Mesenchymal stem cell (in vitro differentiated cells and primary cell): ENCODE data around the gene PRR4. TPM values are rescaled to one million over a fixed set of nuclear protein-coding genes. Genes with fewer than 3 reads are reported as not detected.

Source experiments
- DNase-seq: peaks from one replicate; pipeline ENCODE4 v3.0.0-alpha.2; 2013
- H2AFZ ChIP-seq: one replicate; pipeline ENCODE4 v1.6.1; 2013; ENCODE audit warnings: low read depth, mild to moderate bottlenecking, control low read depth, inconsistent platforms, low read length, moderate library complexity
- H2AK5ac ChIP-seq: 2 replicates; pipeline ENCODE4 v1.6.1; 2013; ENCODE audit warnings: low read length, moderate library complexity, mild to moderate bottlenecking, inconsistent platforms; ENCODE audit not compliant: severe bottlenecking
- H2BK120ac ChIP-seq: one replicate; pipeline ENCODE4 v1.6.1; 2013; ENCODE audit warnings: low read depth, mild to moderate bottlenecking, inconsistent platforms, low read length, moderate library complexity
- H2BK12ac ChIP-seq, 2 experiments: one replicate each; pipeline ENCODE4 v1.6.1; 2013; ENCODE audit warnings: inconsistent platforms in 2 of 2, low read length in 2 of 2, mild to moderate bottlenecking in 2 of 2, moderate library complexity in 2 of 2, control low read depth in 1 of 2
- H2BK15ac ChIP-seq: one replicate; pipeline ENCODE4 v1.6.1; 2013; ENCODE audit warnings: mild to moderate bottlenecking, low read depth, inconsistent platforms; ENCODE audit not compliant: poor library complexity, severe bottlenecking
- H2BK5ac ChIP-seq: 2 replicates; pipeline ENCODE4 v1.6.1; 2013; ENCODE audit warnings: low read depth, mild to moderate bottlenecking, low read length, control low read depth, inconsistent platforms; ENCODE audit not compliant: poor library complexity, severe bottlenecking
- H3K14ac ChIP-seq, 2 experiments: one replicate each; pipeline ENCODE4 v1.6.1; 2013; ENCODE audit warnings: inconsistent platforms in 2 of 2, low read length in 2 of 2, control low read depth in 1 of 2, mild to moderate bottlenecking in 1 of 2, moderate library complexity in 1 of 2
- H3K18ac ChIP-seq, 2 experiments: one replicate each; pipeline ENCODE4 v1.6.1; 2013; ENCODE audit warnings: inconsistent platforms in 2 of 2, low read length in 2 of 2, control low read depth in 1 of 2, low read depth in 1 of 2, mild to moderate bottlenecking in 1 of 2
- H3K23ac ChIP-seq, 2 experiments: one replicate each; pipeline ENCODE4 v1.6.1; 2013; ENCODE audit warnings: inconsistent platforms in 2 of 2, low read length in 2 of 2, mild to moderate bottlenecking in 2 of 2, moderate library complexity in 2 of 2, control low read depth in 1 of 2
- H3K27ac ChIP-seq: 2 replicates; pipeline ENCODE4 v1.5.1; 2013; ENCODE audit warnings: mild to moderate bottlenecking, moderate library complexity, low read length, control low read depth, inconsistent platforms; ENCODE audit not compliant: poor library complexity, severe bottlenecking
- H3K27me3 ChIP-seq, 2 experiments: 2 replicates each; pipeline versions ENCODE4 v1.6.1 to v1.7.0; 2013; ENCODE audit warnings: low read length in 2 of 2, mild to moderate bottlenecking in 2 of 2, moderate library complexity in 2 of 2, control low read depth in 1 of 2, inconsistent platforms in 1 of 2; ENCODE audit not compliant: control insufficient read depth in 1 of 2, insufficient read depth in 1 of 2
- H3K36me3 ChIP-seq, 2 experiments: 2 replicates each; pipeline versions ENCODE4 v1.6.1 to v1.7.0; 2013; ENCODE audit warnings: low read length in 2 of 2, control low read depth in 1 of 2, inconsistent platforms in 1 of 2, low read depth in 1 of 2, mild to moderate bottlenecking in 1 of 2; ENCODE audit not compliant: insufficient read depth in 2 of 2, control insufficient read depth in 1 of 2
- H3K4ac ChIP-seq, 2 experiments: one replicate each; pipeline ENCODE4 v1.6.1; 2013; ENCODE audit warnings: inconsistent platforms in 2 of 2, low read length in 2 of 2, mild to moderate bottlenecking in 2 of 2, moderate library complexity in 2 of 2, control low read depth in 1 of 2, low read depth in 1 of 2
- H3K4me1 ChIP-seq: 2 replicates; pipeline ENCODE4 v1.6.1; 2013; ENCODE audit warnings: low read depth, low read length, control low read depth; ENCODE audit not compliant: control insufficient read depth, insufficient read depth
- H3K4me2 ChIP-seq: 2 replicates; pipeline ENCODE4 v1.6.1; 2013; ENCODE audit warnings: low read length, mild to moderate bottlenecking, inconsistent platforms; ENCODE audit not compliant: poor library complexity, severe bottlenecking
- H3K4me3 ChIP-seq, 2 experiments: 2 replicates each; pipeline versions ENCODE4 v1.5.1 to v1.7.0; 2013; ENCODE audit warnings: low read length in 2 of 2, mild to moderate bottlenecking in 2 of 2, control low read depth in 1 of 2, low read depth in 1 of 2; ENCODE audit not compliant: insufficient read depth in 1 of 2
- H3K79me1 ChIP-seq: replicated peaks from 2 replicates; pipeline ENCODE4 v1.6.1; 2013; ENCODE audit warnings: mild to moderate bottlenecking, control low read depth, low read length, inconsistent platforms; ENCODE audit not compliant: poor library complexity, severe bottlenecking
- H3K9ac ChIP-seq: 2 replicates; pipeline ENCODE4 v1.7.0; 2013; ENCODE audit warnings: mild to moderate bottlenecking, low read length, moderate library complexity
- H3K9me3 ChIP-seq: 2 replicates; pipeline ENCODE4 v1.7.0; 2013; ENCODE audit warnings: mild to moderate bottlenecking, low read length; ENCODE audit not compliant: control insufficient read depth
- H4K8ac ChIP-seq: one replicate; pipeline ENCODE4 v1.6.1; 2013; ENCODE audit warnings: inconsistent platforms, mild to moderate bottlenecking, low read length, moderate library complexity
- H4K91ac ChIP-seq: one replicate; pipeline ENCODE4 v1.6.1; 2013; ENCODE audit warnings: mild to moderate bottlenecking, low read length, inconsistent platforms
- WGBS: methylation state at CpG from one replicate; pipeline ENCODE4 v1.1.7; 2013; ENCODE audit warnings: mixed read lengths; 5-methylcytosine and 5-hydroxymethylcytosine counted together
- small RNA-seq: library from polyadenylated mRNA; stranded (forward); fragments of <200 nt; extraction: miRNeasy Mini kit (QIAGEN cat#:217004); gene quantifications from one replicate; pipeline ENCODE3, GENCODE V24; 2013; ENCODE audit warnings: low read depth

The PRR4 gene

GRCh38 chr12:10807186-10807585 lies 42.1 kb downstream of the PRR4 start, which contains the start of gene TAS2R8:
TSS of gene TAS2R8 (minus strand) at chr12:10807286. CDS start at chr12:10806980, 306 bp downstream.
- Histone ChIP-seq H2BK15ac (no peak within 1 kb of the TSS), H3K79me1 (no peaks in the 10 kb centered on the region), H3K4ac (no peak within 1 kb of the TSS), H3K18ac (no peak within 1 kb of the TSS), H2AK5ac (no peak within 1 kb of the TSS), H2BK5ac (no peak within 1 kb of the TSS), H2BK12ac (no peak within 1 kb of the TSS), H3K23ac (no peak within 1 kb of the TSS), H3K4me1 (no peaks in the 10 kb centered on the region), H4K91ac (no peak within 1 kb of the TSS), H3K27me3 (no peaks in the 10 kb centered on the region), H3K9me3 (no peaks in the 10 kb centered on the region), H3K4me2 (no peak within 1 kb of the TSS), H3K27ac (no peak within 1 kb of the TSS), H3K36me3 (no peaks in the 10 kb centered on the region), H2BK120ac (no peak within 1 kb of the TSS), H3K4me3 (no peak within 1 kb of the TSS), H3K14ac (no peak within 1 kb of the TSS), H2AFZ (no peak within 1 kb of the TSS), H3K9ac (no peak within 1 kb of the TSS), H4K8ac (no peak within 1 kb of the TSS)
- no CpG with 5 or more reads among the region's 1 CpG for WGBS
- no peak for DNase-seq

DNA sequence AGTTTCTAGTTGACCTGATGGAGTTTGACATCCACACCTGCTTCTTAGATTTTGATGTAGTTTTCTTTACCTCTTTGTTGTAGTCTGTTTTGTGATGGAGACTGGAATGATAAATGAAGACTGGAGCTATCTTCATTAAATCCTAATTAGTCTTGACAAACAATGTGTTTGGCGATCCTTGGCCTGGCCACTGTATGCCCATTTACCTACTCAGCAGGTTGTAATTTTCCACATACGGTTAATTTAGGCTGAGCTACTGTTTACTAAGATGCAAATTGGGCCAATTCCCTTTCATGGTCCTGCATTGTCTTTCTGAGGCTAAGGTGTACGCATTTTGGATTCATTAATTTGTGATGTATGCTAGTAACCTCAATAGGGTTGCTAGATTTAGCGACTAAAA lies 46.7 kb downstream of the PRR4 start, which contains the start of gene TAS2R7:
Gene TAS2R7, minus strand, starts transcription at position 41 of the 400 bp plus-strand sequence. CDS start 57 bp downstream, outside the sequence.
- Histone ChIP-seq H4K8ac (no peak within 1 kb of the TSS), H3K9me3 (no peaks in the 10 kb centered on the region), H3K4me2 (no peak within 1 kb of the TSS), H2BK120ac (no peak within 1 kb of the TSS), H3K4ac (no peak within 1 kb of the TSS), H4K91ac (no peak within 1 kb of the TSS), H3K27me3 (peaks cover 0 to 5% of the 10 kb centered on the region in 2 experiments), H3K79me1 (no peaks in the 10 kb centered on the region), H3K36me3 (no peaks in the 10 kb centered on the region), H2AK5ac (no peak within 1 kb of the TSS), H2BK15ac (no peak within 1 kb of the TSS), H3K4me1 (no peaks in the 10 kb centered on the region), H2BK12ac (no peak within 1 kb of the TSS), H2BK5ac (no peak within 1 kb of the TSS), H3K9ac (no peak within 1 kb of the TSS), H3K4me3 (no peak within 1 kb of the TSS), H2AFZ (no peak within 1 kb of the TSS), H3K18ac (no peak within 1 kb of the TSS), H3K23ac (no peak within 1 kb of the TSS), H3K14ac (no peak within 1 kb of the TSS), H3K27ac (no peak within 1 kb of the TSS)
- no peak for DNase-seq
- 89% methylated on average over 3 of the region's 4 CpGs for WGBS

DNA sequence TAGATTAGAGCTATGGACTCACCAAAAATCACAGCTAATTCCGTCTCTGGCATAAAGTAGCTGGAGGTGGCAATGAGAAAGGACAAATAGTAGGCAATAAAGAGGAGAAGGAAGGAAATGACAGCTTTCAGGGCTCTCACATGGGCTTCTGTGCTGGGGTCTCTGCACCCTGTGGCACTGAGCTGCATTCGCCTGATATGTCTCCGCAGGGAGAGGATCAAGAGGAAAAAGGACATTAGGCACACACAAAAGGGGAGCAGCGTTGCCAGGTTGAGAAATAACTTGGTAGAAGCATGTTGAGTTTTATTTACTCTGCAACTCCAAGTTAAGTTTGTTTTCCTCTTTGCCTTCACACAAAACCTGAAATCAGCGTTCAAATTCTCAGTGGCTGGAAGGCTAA lies 47.5 kb downstream of the PRR4 start:
- Histone ChIP-seq H3K27me3 (peaks cover 0 to 5% of the 10 kb centered on the region in 2 experiments), H2AFZ (no peak overlapping the region), H4K91ac (no peak overlapping the region), H3K4ac (no peak overlapping the region), H3K4me3 (no peak overlapping the region), H3K27ac (no peak overlapping the region), H3K36me3 (no peaks in the 10 kb centered on the region), H2AK5ac (no peak overlapping the region), H3K9me3 (no peaks in the 10 kb centered on the region), H2BK5ac (no peak overlapping the region), H4K8ac (no peak overlapping the region), H3K4me1 (no peaks in the 10 kb centered on the region), H2BK120ac (no peak overlapping the region), H3K4me2 (no peak overlapping the region), H3K79me1 (no peaks in the 10 kb centered on the region), H3K14ac (no peak overlapping the region), H2BK12ac (no peak overlapping the region), H3K23ac (no peak overlapping the region), H3K9ac (no peak overlapping the region), H2BK15ac (no peak overlapping the region), H3K18ac (no peak overlapping the region)
- DNase-seq: no peak
- WGBS: 75% methylated on average over 5 of the region's 5 CpGs

Small RNA genes within 50 kb of the gene (small RNA-seq; reads per million reads assigned to genes)
- gene PRR4: not detected
